ENCODE measurements around the gene NR2C2. TPM values are rescaled to one million over a fixed set of nuclear protein-coding genes. Genes with fewer than 3 reads are reported as not detected.
"Not testable (repeated sequence)": the region's sequence is repeated elsewhere in the genome, so short reads cannot be mapped to it uniquely, and the experiment has no call there.

NR2C2 gene
- total RNA-seq (2014; rRNA removed; shearing (Covaris generic); ENCODE audit: low replicate concordance) = 30.0 and 46.8 TPM in 2 replicates

DNA sequence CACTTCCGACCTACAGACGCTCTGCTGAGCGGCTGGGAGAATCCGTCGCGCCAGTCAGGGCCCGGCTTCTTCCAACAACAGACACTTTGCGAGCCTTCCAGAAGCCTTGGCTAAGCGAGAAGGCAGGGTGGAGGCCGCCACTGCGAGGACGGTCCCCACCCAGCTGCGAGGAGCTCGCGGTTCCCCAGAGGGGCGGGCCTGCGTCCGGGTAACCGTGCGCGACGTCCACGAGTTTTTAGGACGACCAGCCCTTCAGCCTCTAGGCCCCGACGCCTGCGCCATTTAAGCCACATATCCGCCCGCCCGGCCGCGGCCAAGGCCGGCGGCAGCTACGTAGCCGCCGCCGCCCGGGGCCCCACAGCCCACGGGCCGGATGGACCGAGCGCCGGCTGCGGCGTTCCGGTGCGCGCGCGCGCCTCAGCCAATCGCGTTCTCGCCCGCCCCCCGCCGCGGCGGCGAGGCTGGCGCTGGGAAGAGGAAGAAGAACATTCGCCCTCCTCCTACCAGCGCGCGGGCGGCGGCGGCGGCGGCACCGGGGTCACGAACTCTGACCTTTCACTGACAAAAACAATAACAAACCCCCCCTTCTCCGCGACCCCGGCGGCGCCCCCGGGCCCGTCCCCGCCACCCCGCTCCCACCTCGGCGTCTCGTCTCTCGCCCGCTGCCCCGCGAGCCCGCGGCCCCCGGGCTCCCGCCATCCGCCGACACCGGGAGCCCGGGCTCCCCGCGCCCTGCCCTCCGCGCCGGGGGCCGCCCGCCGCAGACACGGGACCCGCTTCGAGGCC is at the start of gene NR2C2:
NR2C2 (plus strand) TSS at position 484 of the 786 bp plus-strand sequence. CDS start 56,332 bp downstream, outside the sequence.
- peak; percentile 93 for DNase-seq
- Histone ChIP-seq H3K4me3 (ENCODE audit: low read length) (peak within 1 kb of the TSS; percentile 93), H3K27ac (ENCODE audit: low read length) (peak within 1 kb of the TSS; percentile 91), H3K4me1 (ENCODE audit: low read length) (peaks cover 26% of the 10 kb centered on the region), H3K79me2 (ENCODE audit: low read length) (peaks cover 58% of the 10 kb centered on the region), H3K27me3 (ENCODE audit: low read length) (no peaks in the 10 kb centered on the region), H3K9me3 (ENCODE audit: low read length) (no peaks in the 10 kb centered on the region), H3K36me3 (ENCODE audit: insufficient read depth, low read length) (peaks cover 15% of the 10 kb centered on the region; the same call in 1 of the 2 replicates), H2AFZ (ENCODE audit: low read length) (peak within 1 kb of the TSS; percentile 90), H4K20me1 (ENCODE audit: insufficient read depth, low read depth, low read length) (peaks cover 26% of the 10 kb centered on the region), H3K4me2 (ENCODE audit: low read depth, low read length, poor library complexity, severe bottlenecking) (peak within 1 kb of the TSS; percentile 93), H3K9ac (ENCODE audit: low read length) (peak within 1 kb of the TSS; percentile 94), H3K9me2 (replicated peaks; ENCODE audit: insufficient read depth, low read length) (no peaks in the 10 kb centered on the region)

DNA sequence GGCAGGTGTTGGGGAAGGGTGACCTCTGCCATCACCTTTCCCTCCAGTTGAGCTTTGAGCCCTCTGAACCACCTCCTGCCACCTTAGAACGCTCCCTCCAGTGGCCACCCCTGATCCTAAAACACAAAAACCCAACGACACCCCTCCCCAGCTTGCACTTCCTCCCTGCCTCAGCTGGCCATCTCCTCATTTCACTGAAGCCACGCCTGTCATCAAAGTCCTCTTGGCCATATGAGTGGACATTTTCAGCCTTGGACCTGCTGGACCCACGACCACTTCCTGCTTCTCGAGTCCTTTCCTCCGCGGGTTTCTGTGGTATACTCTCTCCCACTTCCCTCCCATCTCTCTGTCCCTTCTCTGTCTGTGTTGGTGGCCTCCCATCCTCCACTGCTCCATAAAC is 48.5 kb upstream of the NR2C2 start:
- Histone ChIP-seq H3K36me3 (ENCODE audit: insufficient read depth, low read length) (no peaks in the 10 kb centered on the region), H4K20me1 (ENCODE audit: insufficient read depth, low read depth, low read length) (no peaks in the 10 kb centered on the region), H3K4me2 (ENCODE audit: low read depth, low read length, poor library complexity, severe bottlenecking) (no peak overlapping the region), H3K9me2 (replicated peaks; ENCODE audit: insufficient read depth, low read length) (no peaks in the 10 kb centered on the region), H3K4me1 (ENCODE audit: low read length) (no peaks in the 10 kb centered on the region), H2AFZ (ENCODE audit: low read length) (no peak overlapping the region), H3K79me2 (ENCODE audit: low read length) (no peaks in the 10 kb centered on the region), H3K27me3 (ENCODE audit: low read length) (no peaks in the 10 kb centered on the region), H3K9me3 (ENCODE audit: low read length) (no peaks in the 10 kb centered on the region), H3K27ac (ENCODE audit: low read length) (no peak overlapping the region), H3K9ac (ENCODE audit: low read length) (no peak overlapping the region), H3K4me3 (ENCODE audit: low read length) (no peak overlapping the region)
- no peak for DNase-seq

DNA sequence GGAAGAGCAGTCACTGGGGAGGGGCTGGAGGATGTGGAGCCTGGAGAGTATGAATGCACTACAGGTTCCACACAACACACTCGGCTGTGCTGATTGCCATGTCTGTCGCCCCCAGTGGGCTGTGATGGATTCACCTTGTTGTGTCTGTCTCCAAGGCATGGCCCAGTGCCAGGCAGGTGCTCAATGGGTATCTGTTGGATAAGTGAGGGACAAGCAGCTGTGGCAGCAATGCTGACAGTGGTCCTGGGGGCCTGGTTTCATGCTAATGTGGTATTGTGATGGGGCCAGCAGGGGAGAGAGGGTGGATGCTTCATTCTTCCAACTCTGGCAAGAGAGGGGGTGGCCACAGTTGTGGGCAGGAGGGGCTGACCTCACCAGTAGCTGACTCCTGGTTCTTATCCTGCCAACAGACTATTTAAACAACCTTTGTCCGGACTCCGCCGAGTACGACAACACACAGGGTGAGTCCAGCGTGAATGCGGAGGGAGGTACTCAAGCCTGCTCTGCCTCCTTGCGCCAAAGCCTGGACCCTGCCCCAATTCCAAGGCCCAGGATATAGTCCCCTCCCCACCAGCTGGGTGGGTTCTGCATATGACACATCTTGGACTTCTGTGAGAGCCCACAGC is 47.3 kb upstream of the NR2C2 start:
- Histone ChIP-seq H3K4me1 (ENCODE audit: low read length) (no peaks in the 10 kb centered on the region), H3K79me2 (ENCODE audit: low read length) (no peaks in the 10 kb centered on the region), H3K9me2 (replicated peaks; ENCODE audit: insufficient read depth, low read length) (no peaks in the 10 kb centered on the region), H3K27ac (ENCODE audit: low read length) (no peak overlapping the region), H3K27me3 (ENCODE audit: low read length) (no peaks in the 10 kb centered on the region), H2AFZ (ENCODE audit: low read length) (no peak overlapping the region), H3K4me2 (ENCODE audit: low read depth, low read length, poor library complexity, severe bottlenecking) (no peak overlapping the region), H4K20me1 (ENCODE audit: insufficient read depth, low read depth, low read length) (no peaks in the 10 kb centered on the region), H3K36me3 (ENCODE audit: insufficient read depth, low read length) (no peaks in the 10 kb centered on the region), H3K9me3 (ENCODE audit: low read length) (no peaks in the 10 kb centered on the region), H3K4me3 (ENCODE audit: low read length) (no peak overlapping the region), H3K9ac (ENCODE audit: low read length) (no peak overlapping the region)
- no peak for DNase-seq

DNA sequence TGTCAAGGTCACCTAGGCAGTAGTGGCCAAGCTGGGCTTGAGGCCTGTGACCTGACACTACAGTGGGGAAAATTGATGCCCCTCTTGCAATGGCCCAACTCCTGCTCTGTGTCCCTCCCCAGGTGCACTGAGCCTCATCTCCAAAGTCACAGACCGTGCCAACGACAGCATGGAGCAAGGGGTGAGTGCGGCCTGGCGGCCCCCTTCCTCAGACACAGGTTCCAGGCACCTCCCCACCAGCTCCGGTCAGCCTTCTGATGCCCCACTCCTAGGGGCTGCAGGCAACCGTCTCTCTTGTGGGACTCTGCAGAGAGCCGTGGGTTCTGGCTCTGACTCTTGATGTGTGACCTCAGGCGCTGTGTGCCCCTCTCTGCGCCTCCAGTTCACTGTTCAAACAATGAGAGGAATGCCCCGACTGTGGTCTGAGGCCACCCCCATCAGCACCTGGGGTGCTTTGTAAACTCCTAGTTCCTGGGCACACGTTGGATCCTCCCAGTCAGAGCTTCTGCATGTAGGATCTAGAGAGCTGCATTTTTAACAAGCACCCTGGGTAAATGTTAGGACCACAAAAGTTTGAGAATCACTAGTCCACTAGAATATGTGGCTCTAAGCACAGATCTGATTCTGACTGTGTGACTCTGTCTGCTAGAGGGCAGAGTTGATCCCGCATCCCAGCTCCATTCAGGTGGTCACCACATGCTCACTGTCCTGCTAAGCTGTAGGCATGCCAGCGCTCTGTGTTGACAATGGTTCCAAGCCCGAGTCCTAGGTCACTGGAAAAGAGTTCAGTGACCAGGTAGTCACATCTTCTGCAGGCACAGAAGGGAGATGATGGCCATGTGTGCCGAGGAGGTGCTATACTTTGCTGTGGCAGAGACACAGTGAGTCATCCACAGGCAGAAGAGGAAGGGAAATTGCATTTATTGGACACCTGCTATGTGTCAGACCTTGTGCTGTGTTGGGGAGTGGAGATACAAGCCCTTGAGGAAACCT is 46.2 kb upstream of the NR2C2 start:
- Histone ChIP-seq H3K79me2 (ENCODE audit: low read length) (no peaks in the 10 kb centered on the region), H4K20me1 (ENCODE audit: insufficient read depth, low read depth, low read length) (no peaks in the 10 kb centered on the region), H3K4me2 (ENCODE audit: low read depth, low read length, poor library complexity, severe bottlenecking) (no peak overlapping the region), H3K9me2 (replicated peaks; ENCODE audit: insufficient read depth, low read length) (no peaks in the 10 kb centered on the region), H2AFZ (ENCODE audit: low read length) (no peak overlapping the region), H3K27ac (ENCODE audit: low read length) (no peak overlapping the region), H3K4me1 (ENCODE audit: low read length) (no peaks in the 10 kb centered on the region), H3K36me3 (ENCODE audit: insufficient read depth, low read length) (no peaks in the 10 kb centered on the region), H3K27me3 (ENCODE audit: low read length) (no peaks in the 10 kb centered on the region), H3K9me3 (ENCODE audit: low read length) (no peaks in the 10 kb centered on the region), H3K4me3 (ENCODE audit: low read length) (no peak overlapping the region), H3K9ac (ENCODE audit: low read length) (no peak overlapping the region)
- DNase-seq = no peak

DNA sequence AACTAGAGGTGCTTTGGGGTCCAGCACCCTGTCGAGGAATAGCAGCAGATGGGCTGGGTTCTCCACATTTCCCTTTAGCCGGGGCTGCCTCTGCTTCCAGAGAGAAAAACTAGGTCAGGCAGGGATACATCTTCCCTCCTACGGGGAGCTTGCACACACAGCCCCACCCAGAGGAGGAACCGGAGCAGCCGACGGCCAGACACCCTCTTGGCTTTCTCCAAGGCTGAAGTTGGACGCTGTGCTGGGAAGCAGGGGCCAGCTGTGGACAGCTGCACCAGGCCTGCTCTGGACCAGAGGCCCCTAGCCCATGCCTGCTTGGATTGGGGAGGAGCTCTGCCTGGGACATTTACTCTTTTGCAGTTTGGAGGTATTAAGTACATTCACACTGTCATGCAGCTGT is 44.7 kb upstream of the NR2C2 start:
- H3K36me3 ChIP-seq (ENCODE audit: insufficient read depth, low read length) = no peaks in the 10 kb centered on the region
- H3K4me3 ChIP-seq (ENCODE audit: low read length) = no peak overlapping the region
- H3K27me3 ChIP-seq (ENCODE audit: low read length) = no peaks in the 10 kb centered on the region
- H2AFZ ChIP-seq (ENCODE audit: low read length) = no peak overlapping the region
- H3K79me2 ChIP-seq (ENCODE audit: low read length) = no peaks in the 10 kb centered on the region
- H3K9ac ChIP-seq (ENCODE audit: low read length) = no peak overlapping the region
- no peaks in the 10 kb centered on the region for H3K9me3 ChIP-seq (ENCODE audit: low read length)
- no peaks in the 10 kb centered on the region for H4K20me1 ChIP-seq (ENCODE audit: insufficient read depth, low read depth, low read length)
- H3K9me2 ChIP-seq (replicated peaks; ENCODE audit: insufficient read depth, low read length) = no peaks in the 10 kb centered on the region
- H3K4me1 ChIP-seq (ENCODE audit: low read length) = no peaks in the 10 kb centered on the region
- no peak for DNase-seq
- H3K27ac ChIP-seq (ENCODE audit: low read length) = no peak overlapping the region
- no peak overlapping the region for H3K4me2 ChIP-seq (ENCODE audit: low read depth, low read length, poor library complexity, severe bottlenecking)

DNA sequence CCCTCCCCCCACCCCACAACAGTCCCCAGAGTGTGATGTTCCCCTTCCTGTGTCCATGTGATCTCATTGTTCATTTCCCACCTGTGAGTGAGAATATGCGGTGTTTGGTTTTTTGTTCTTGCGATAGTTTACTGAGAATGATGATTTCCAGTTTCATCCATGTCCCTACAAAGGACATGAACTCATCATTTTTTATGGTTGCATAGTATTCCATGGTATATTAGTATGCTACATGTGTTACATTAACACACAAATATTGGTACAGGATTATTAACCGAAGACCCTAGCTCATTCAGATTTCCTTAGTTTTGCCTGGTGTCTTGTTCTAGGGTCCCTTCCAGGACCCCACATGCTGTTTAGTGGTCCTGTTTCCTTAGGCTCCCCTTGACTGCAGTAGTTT is 43.9 kb upstream of the NR2C2 start:
- H3K27me3 ChIP-seq (ENCODE audit: low read length); H3K9me3 ChIP-seq (ENCODE audit: low read length); H3K9me2 ChIP-seq (replicated peaks; ENCODE audit: insufficient read depth, low read length); DNase-seq; H3K4me1 ChIP-seq (ENCODE audit: low read length); H4K20me1 ChIP-seq (ENCODE audit: insufficient read depth, low read depth, low read length); H2AFZ ChIP-seq (ENCODE audit: low read length); H3K9ac ChIP-seq (ENCODE audit: low read length); H3K27ac ChIP-seq (ENCODE audit: low read length); H3K4me2 ChIP-seq (ENCODE audit: low read depth, low read length, poor library complexity, severe bottlenecking); H3K36me3 ChIP-seq (ENCODE audit: insufficient read depth, low read length); H3K4me3 ChIP-seq (ENCODE audit: low read length); H3K79me2 ChIP-seq (ENCODE audit: low read length): not testable (repeated sequence)

DNA sequence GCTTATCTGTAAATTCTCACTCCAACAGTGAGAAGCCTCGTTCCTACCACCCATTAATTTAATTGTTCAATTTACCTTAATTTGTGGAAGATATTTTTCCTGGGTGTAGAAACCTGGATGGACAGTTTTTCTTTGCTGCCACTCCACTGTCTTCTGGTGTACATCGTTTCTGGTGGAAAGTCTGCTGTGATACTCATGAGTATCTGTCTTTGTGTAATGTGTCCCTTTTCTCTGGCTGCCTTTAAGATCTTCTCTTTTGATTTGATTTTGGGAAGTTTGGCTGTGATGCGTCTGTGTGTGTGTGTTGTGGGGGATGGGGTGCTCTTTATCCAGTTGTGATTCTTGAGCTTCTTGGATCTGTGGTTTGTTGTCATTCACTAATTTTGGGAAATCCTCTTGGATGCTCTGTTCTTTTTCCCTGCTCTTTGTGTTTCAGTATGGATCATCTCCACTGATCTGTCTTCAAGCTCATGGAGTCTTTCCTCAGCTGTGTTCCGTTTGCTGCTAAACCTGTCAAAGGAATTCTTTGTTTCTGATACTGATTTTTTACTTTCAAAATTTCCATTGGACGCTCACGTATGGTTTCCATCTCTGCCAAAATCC is 42.2 kb upstream of the NR2C2 start:
- no peak overlapping the region for H2AFZ ChIP-seq (ENCODE audit: low read length)
- no peaks in the 10 kb centered on the region for H3K4me1 ChIP-seq (ENCODE audit: low read length)
- H3K9ac ChIP-seq (ENCODE audit: low read length) = no peak overlapping the region
- H3K9me3 ChIP-seq (ENCODE audit: low read length) = no peaks in the 10 kb centered on the region
- H3K36me3 ChIP-seq (ENCODE audit: insufficient read depth, low read length) = no peaks in the 10 kb centered on the region
- no peak for DNase-seq
- H3K4me3 ChIP-seq (ENCODE audit: low read length) = no peak overlapping the region
- no peaks in the 10 kb centered on the region for H3K9me2 ChIP-seq (replicated peaks; ENCODE audit: insufficient read depth, low read length)
- H3K27ac ChIP-seq (ENCODE audit: low read length) = no peak overlapping the region
- no peaks in the 10 kb centered on the region for H4K20me1 ChIP-seq (ENCODE audit: insufficient read depth, low read depth, low read length)
- H3K4me2 ChIP-seq (ENCODE audit: low read depth, low read length, poor library complexity, severe bottlenecking) = no peak overlapping the region
- no peaks in the 10 kb centered on the region for H3K79me2 ChIP-seq (ENCODE audit: low read length)
- no peaks in the 10 kb centered on the region for H3K27me3 ChIP-seq (ENCODE audit: low read length)

All from Karpas-422 (cell line).